NB4 (cell line): ENCODE results near the gene B4GALT1.

ENCODE experiments used
- POLR2A ChIP-seq: IDR thresholded peaks from 2 replicates; pipeline ENCODE4 v1.6.1; 2011; ENCODE audit warnings: mild to moderate bottlenecking; ENCODE audit not compliant: insufficient read length; ENCODE audit errors: extremely low read depth
- TF ChIP-seq, protein P1 (sequence below): IDR thresholded peaks from one replicate; pipeline ENCODE4 v1.5.1; 2012; ENCODE audit warnings: low read depth, low read length
- TF ChIP-seq, protein P2 (sequence below): IDR thresholded peaks from 2 replicates; pipeline ENCODE4 v1.6.1; 2011; ENCODE audit warnings: low read depth, low read length

DNA sequence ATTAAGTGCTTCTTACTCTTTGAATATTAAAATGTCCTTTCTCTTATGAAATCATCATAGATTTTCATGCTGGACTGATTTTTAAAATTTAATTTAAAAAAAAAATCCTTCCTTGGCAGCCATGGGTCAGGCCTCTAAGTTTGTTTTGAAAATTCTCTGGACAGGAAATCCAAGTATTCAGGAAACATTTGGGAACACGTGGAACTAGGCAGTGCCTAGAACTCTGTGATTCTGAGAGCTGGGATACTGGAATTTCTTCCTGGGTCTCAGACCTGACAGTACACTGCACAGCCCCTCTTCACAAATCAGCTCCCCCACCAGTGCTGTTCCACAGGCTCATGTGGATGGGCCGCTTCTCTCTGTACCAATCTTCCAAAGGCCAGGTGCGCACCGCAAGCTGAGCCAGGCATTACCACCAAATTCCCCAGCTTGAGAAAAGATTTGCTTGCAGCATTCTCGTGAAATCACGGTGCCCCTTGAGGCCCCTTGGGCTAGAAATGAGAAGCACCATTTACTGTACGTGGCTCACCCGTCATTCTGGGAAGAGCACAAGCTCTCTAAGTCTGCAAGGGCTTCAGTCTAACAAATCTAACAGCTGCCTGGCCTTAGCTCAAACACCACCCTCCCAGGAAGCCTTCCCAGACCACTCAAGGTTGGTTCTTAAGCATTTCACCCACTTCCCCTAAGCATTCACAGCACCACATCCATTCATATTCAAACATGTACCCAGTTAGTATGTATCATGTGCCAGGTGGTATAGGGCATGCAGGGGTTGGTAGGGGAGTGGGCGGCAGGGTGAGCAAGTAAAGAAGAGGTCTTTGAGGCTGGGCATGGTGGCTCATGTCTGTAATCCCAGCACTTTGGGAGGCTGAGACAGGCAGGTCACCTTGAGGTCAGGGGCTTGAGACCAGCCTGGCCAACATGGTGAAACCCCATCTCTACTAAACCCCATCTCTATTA is 26.5 kb downstream of the B4GALT1 start:
- TF ChIP-seq, protein P1, sequence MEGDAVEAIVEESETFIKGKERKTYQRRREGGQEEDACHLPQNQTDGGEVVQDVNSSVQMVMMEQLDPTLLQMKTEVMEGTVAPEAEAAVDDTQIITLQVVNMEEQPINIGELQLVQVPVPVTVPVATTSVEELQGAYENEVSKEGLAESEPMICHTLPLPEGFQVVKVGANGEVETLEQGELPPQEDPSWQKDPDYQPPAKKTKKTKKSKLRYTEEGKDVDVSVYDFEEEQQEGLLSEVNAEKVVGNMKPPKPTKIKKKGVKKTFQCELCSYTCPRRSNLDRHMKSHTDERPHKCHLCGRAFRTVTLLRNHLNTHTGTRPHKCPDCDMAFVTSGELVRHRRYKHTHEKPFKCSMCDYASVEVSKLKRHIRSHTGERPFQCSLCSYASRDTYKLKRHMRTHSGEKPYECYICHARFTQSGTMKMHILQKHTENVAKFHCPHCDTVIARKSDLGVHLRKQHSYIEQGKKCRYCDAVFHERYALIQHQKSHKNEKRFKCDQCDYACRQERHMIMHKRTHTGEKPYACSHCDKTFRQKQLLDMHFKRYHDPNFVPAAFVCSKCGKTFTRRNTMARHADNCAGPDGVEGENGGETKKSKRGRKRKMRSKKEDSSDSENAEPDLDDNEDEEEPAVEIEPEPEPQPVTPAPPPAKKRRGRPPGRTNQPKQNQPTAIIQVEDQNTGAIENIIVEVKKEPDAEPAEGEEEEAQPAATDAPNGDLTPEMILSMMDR, result no peak
- TF ChIP-seq POLR2A, result no peak
- TF ChIP-seq, protein P2, sequence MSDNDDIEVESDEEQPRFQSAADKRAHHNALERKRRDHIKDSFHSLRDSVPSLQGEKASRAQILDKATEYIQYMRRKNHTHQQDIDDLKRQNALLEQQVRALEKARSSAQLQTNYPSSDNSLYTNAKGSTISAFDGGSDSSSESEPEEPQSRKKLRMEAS, result no peak
